DOHH2 (cell line): Measurements from ENCODE around the gene AKR1B15.
"Not testable (repeated sequence)": the region's sequence is repeated elsewhere in the genome, so short reads cannot be mapped to it uniquely, and the experiment has no call there.

Experiments
- CTCF ChIP-seq: fragments of 200-600 bp; sonication (generic); IDR thresholded peaks from one replicate; pipeline ENCODE4 v1.5.1; 2014; ENCODE audit warnings: antibody characterized with exemption, mild to moderate bottlenecking, low read depth, low read length; ENCODE audit not compliant: poor library complexity, severe bottlenecking
- EZH2phosphoT487 ChIP-seq: fragments of 200-600 bp; sonication (generic); IDR thresholded peaks from 2 replicates; pipeline ENCODE4 v1.6.1; 2017; ENCODE audit warnings: borderline replicate concordance, mild to moderate bottlenecking, antibody characterized with exemption, low read length, moderate library complexity, mixed read lengths

- not testable (repeated sequence) for TF ChIP-seq CTCF, EZH2phosphoT487
These were observed 12.7 kb downstream of the AKR1B15 start for GRCh38 chr7:134561616-134562015.
